Stimulated activated CD4-positive, alpha-beta T cell treated with anti-CD3 and anti-CD28 coated beads, TNF-alpha, amount 100 ng/mL, for 48 hours (primary cell): ENCODE measurements around the gene CLEC20A.

Experiments used
- DNase-seq, 3 donors: peaks; one replicate each; pipeline ENCODE4 v3.0.0-alpha.2; 2020; ENCODE audit warnings: low read depth in 3 of 3

Gene CLEC20A

DNA sequence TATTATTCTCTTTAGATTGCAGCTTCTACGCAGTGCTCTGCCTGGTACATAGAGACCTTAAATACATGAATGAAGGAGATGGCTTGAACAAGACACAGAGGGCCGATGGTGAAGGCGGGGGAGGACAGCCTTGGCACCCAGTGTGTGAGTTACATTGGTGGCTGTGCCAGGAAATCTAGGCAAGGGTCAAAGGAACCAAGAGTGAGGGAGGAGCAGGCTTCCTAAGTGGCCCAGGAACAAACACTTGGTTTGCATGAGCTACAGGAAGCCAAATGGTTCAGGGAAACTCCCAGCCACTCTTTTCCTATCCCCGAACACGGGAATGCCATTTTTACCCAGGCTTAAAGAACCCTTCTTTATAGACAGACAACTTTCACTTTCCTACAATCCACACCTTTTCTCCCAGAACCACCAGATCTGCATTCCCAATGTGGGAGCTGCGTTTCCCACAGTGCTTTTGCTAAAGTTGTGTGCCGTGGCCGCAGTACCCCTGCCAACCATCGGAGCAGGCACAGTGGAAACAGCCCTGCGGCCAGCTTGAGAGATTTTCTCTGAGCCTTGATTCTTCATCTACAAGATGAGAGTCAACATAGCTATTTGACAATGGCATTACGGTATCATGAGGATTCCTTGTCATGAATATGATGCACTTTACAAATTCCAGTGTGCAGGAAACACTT is 3.5 kb upstream of the CLEC20A start:
- DNase-seq = no peak

DNA sequence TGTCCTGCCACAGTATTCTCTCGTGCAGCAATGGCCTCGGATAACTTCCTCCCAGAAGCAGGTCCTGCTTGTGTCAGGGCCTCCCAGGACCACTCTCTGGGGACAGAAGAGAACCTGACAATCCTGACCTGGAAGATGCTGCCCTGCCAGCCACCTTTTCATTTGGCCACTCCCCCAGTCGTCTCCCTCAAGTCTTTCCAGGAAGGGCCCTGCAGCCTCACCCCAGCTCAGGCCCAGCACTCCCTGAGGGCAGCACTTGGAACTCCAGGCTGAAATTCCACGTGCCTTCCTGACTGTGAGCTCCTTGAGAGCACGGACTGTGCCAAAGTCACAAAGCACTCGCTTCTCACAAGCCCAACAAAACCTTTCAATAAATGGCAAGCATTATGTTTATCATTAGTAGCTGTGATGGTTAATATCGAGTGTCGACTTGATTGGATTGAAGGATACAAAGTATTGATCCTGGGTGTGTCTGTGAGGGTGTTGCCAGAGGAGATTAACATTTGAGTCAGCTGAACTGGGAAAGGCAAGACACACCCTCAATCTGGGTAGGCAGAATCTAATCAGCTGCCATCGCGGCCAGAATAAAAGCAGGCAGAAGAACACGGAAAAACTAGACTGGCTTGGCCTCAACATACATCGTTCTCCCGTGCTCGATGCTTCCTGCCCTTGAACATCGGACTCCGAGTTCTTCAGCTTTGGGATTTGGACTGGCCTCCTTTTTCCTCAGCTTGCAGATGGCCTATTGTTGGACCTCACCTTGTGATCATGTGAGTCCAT is 2.3 kb upstream of the CLEC20A start:
- DNase-seq = no peak

DNA sequence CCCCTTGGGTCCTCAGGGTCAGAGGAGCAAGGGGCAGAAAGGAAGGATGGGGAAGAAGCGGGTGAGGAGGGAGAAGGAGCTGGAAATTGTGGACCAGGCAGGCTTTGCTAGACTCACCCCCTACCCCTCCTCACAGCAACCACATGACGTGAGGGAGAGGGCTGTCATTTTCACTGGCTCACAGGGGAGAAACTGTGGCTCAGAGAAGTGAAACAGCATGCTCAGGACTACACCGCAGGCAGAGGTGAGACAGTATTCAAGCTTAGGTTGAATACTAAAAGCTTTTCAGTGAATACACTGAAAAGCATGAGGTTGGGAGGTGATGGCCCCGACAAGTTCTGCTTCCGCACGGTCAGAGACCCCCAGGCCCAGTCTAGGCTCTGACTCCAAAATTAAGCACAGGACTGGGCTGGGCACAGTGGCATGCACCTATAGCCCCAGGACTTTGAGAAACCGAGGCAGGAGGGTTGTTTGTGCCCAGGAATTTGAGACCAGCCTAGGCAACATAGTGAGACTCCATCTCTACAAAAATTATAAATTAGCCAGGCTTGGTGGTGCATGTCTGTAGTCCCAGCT is 1.2 kb upstream of the CLEC20A start:
- DNase-seq = no peak

DNA sequence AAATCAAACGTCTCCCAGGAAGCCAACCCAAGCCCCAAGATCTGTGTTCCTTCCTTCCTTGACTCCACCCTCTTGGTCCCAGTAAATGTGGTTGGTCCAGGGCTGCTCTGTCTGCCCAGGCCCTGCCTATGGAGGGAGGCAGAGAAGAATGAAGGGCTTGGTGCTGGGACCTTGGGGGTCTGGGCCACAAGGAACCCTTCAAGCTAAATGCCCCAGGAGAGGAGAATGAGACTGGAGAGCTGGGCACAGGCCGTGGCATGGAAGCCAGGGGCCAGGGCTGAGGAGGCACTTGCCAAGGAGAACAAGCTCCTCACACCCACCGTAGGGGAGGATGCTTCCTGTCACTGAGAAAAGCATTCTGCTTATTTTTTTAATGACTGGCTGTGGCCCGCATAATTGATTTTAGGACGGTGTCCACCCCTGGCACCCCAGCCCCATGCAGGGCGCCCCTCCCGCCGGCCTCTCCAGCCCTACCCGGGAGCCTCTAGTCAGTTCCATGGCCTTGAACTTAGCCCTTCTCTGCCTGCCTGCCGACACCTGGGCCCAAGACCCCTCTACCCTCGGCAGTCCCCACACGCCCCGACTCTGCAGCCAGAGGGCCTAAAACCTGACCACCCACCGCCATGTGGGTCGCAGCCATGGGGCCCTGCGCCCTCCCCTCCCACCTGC is 889 bp downstream of the CLEC20A start:
- DNase-seq = no peak

DNA sequence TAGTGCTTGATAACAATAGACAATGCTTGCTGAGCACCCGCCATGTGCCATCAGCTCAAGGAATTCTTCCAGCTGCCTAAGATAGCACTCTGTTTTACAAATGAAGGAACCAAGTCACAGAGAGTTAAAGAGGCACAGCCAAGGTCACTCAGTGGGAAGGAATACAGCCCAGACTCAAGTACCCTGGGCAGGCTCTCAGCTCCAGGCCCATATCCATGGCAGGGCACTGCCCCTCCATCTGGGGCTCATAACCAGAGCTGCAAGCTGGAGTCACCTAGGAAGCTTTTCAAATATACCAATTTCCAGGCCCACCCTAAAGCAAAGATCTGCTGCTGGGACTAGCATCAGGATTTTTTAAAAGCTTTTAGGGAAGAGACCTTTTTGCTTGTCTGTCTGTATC is 1.6 kb downstream of the CLEC20A start:
- no peak for DNase-seq

DNA sequence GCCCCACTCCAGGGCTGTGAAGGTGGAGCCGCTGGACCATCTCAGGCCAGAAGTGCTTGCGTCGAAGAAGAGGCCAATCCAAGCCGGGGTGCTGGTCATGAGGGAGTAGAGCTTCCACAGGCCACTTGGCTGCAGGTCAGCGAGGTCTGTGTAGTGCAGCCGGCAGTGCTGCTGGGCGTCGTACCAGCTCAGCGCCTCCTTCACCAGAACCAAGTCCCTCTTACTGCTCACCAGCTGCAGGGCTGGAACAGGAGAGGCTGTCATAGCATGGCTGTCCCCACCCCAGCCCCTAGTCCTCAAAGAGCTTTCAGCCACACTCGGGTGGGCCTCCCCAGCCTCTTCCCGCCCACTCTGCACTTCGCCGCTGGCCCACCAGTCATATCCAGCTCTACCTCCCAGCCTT is 2.2 kb downstream of the CLEC20A start:
- no peak for DNase-seq

DNA sequence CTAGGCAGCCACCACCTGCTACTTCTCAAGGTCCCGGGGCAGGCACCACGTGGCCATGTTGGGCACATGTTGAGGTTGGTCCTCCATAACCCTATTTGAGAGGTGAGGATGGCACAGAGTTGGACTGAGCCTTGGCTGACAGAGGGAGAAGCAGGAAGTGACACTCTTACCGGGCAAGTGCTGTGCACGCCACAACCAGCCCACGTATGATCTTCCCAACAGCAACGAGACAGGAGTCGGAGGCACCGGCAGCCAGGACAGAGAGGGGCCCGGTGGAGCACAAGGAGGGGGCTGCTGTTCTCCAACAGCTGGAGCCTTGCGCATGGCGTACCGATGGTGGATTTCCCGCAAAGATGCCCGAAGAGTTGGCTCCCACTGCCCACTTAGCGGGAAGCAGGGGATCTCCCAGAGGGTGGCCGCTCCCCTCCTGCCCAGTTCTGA is 3.4 kb downstream of the CLEC20A start:
- DNase-seq = no peak

DNA sequence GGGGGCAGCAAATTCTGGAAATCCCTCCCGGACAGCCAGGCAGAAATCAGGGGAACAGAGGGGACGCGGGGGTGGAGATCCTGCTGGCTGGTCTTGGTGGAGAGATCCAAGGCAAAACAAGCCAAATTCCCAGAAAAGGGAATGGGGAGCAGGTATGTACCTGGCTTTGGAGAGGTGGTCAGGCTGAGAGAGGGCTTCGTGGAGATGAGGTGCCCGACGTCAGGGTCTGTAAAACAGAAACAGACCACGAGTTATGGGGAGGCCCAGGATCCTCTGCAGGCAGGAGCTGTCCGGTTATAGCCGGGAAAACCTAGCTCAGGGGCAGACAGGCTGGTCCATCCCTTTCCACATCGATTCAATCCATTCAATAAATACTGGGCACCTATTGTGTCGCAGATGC is 4.4 kb downstream of the CLEC20A start:
- DNase-seq = no peak

DNA sequence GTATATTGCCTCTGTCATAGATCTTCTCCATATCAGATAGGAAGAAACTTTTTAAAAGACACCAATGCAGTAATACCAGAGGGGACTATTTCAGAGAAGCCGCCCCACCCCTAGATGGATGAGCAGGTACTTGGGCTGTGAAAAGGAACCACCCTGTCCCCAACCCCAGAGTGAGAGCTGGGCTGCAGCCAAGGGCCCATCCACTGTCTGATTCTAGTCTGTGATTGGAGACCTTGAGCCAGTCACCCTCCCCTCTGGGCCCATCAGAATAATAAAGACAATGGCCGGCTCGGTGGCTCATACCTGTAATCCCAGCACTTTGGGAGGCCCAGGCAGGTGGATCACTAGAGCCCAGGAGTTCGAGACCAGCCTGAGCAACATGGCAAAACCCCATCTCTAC is 5.0 kb downstream of the CLEC20A start:
- DNase-seq = no peak

DNA sequence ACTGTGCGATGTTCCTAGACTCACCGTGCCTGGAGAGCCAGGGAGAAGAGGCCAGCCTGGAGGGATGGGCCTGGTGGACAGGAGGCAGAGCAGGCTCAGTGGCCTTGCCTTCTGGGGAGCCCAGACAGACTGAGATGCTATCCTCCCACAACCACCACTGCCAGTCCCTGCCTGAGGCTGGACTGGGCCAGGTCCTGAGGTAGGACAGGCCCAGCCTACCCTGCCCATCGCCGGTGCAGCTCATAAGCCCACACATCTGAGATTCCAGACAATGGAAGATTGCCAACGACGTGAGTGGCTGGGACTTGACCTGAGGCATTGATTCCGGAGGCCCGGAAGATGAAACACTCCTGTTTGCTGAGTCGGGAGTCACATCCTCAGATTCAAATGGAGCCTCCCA is 5.8 kb downstream of the CLEC20A start:
- no peak for DNase-seq

DNA sequence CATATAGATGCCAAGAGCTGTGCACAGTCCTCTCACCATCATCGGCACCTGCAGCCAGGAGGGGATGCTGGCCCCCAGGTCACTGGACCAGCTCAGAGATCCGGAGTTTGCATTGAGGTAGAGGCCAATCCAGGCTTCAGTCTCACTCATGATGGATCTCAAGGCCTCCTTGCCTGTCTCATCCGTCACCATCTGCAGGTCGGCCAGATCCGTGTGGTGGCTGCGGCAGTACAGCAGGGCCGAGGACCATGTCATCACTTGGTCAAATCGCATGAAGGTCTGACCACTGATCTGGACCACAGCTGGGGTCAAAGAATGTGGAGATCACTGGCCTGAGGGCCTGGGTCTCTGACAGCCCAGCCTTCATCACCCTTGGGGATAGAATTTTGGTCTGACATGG is 6.6 kb downstream of the CLEC20A start:
- no peak for DNase-seq

DNA sequence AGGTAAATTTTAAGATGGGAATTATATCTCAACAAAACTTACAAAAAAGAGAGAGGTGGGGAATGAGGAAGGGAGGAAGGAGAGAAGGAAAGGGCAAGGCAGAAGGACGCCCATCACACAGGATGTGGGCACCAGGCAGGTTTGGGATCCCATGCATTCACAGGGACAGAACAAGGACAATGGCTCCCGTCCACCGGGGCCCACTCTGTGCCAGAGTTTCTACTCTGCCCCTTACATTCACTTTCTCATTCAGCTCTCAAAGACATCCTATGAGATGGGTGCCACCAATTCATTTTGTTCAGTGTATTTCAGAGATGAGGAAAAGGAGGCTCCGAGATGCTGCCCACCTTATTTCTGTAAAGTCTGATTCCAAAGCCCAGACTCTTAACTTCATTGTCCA is 7.4 kb downstream of the CLEC20A start:
- DNase-seq = no peak

DNA sequence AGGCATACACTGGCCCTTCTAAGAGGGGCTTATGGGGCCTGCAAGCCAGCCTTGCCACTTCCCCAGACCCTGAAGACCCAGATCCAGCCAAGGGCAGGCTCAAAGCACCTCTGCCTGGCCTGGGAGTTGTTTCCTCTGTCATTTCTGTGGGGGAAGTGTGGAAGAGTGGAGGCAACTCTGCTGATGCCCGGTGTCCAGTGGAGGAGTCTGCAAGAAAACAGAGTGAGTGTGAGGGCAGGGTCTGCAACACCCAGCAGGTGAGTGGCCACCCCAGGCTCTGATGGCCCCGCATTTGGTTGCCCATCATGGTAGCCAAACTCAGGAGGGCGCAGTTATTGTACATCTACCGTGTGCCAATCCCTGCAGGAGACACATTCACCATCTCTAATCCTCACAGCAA is 8.4 kb downstream of the CLEC20A start:
- no peak for DNase-seq

DNA sequence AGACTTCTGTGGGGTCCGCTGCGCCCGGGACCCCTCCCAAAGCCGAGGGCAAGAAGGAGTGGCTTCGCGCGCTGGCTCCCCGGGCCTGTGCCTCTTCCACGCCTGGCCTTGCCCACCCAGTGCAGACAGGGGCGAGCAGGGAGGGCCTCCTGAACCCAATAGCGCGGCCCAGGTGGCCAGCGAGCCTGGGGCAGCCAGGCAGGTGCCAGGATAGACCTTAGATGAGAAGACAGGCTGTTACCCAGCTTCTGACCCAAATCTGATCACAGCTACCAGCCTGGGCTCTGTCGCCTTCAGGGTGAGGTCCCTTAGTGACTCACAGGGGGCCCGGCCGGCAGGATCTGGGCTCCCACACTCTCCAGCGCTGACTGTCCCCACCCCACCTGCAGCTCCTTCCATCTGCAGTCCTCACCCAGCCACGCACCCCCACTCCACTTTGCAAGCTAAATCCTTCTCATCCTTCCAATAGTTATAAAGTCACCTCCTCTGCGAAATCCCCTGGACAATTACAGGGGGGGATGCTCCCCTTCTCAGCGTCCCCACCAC is 9.6 kb downstream of the CLEC20A start:
- DNase-seq = no peak

DNA sequence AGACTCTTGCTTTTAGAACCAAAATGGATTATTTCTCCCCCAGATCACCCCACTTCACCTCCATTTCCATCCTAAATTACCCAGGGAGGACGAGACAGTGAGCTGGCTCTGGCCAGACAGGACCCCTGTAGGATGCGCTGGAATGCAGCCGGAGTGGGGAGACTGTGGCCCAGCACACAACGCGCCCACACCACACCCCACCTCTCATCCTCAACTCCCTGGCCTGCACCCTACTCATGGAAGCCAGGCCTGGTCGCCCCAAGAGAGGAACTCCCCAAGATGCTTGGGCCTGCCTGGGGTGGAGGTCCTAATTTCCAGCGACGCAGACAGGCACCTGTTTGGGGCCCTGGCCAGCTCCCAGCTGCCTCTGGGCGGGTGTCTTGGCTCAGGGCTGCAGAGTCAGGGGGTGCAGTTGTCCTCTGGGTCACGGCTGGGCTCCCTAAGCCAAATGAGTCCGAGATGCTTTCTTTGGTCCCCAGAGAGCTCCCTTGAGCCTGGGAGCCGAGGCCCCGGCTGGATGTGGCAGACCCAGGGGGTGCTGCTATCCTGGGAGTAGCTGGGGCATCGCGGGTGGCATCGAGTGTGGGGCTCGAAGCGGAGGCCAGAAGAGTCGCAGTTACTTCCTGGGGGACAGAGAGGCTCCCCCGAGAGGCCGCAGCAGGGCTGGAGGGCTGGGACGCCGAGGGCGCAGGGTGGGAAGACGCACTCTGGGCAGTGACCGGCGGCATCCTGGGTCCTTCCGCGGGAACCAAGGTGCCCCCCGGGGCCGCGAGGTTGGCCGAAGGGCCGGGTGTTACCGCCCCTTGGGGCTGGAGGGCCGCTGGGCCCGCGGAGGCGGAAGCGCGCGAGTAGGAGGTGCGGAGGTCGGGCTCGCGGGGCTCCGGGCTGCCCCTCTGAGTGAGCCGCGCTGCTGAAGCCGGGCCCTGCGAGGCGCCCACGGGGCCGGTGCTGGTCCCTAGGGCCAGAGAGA is 10.4 kb downstream of the CLEC20A start:
- no peak for DNase-seq

DNA sequence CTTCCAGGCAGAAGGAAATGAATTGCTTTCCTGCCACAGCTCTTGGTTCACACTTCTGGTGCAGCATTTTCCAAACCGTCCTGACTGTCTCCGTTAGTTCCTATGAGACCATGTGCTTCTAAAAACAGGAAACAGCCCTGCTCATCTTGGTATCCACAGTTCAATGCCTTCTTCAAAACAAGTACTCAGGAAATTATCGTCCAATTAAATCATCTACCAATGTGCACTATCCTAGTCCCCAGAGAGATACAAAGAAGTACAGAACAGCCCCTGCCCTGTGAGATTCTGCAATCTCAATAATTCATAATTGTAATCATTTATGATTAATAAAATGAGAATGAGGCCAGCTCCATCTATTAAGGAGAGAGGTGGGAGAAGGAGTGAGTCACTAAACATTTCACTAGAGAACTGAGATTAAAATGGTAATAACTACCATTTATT is 11.2 kb downstream of the CLEC20A start:
- no peak for DNase-seq

DNA sequence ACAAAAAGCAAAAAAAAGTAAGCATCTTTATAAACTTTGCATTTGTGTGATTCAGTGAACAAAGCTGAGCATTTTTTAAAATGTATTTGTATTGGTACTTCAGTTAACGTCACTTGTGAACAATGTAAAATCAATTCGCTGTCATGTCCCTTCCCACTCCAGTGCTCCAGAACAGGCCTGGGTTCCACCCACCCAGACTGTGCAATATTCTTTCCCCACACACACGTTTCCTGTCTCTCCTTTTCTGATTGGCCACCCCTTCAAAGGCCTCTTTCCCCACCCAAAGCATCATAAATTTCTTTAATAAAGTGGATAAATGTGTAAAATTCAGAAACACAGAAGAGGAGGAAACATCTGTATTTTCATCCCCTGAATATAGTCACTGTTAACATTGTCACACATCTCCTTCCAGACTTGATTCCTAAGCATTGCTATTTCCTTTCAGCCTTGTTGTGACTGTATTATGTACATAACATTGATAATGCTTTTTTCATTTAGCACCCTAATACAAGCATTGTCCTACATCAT is 12.0 kb downstream of the CLEC20A start:
- no peak for DNase-seq

DNA sequence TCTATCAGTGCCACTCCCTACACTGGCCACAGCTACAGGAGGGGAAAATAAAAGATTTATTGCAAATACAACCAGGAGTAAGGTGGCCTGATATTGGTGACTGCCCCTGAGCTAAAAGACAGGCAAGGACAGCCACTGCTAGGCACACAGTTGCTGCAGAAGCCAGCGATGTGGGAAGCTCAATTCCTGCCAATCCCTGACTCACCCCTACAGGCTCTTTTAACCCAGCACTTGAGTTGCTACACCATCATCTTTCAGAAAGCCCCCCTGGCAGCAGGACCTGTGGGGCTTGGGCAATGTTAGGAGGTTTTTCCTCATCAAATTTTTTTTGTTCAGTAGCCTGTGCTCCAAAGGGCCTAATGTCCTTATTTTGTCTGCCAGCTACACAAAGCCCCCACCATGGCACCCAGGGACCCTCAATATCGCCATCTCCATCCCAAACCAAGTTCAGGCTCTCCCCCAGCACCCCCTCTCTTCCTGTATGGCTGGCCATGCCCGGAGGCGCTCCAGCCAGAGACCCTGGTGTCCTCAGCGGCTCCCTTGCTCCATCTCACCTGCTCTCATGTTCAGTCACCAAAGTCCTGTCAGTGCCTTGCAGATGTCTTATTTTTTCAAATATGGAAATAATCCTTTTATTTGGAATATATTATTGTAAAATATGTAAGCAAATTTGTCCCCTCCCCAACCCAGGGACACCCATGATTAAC is 13.4 kb downstream of the CLEC20A start:
- no peak for DNase-seq

DNA sequence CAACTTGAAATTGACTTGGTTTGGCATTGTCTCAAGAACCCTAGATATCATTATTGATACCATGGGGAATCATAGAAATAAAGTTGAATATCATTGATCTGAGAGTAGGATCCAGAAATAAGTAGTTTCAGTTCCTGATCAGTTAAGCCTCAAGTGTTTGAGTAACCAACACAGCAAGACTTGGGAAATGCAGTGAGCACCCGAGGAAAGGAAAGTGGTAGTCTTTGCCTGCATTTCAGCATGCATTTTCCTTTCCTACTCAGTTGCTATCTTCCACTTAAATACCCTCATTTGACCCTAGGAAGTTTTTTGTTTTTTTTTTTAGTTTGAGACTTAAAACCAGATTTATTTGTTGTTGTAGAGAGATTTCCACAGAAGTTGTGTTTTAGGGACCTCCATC is 18.9 kb downstream of the CLEC20A start:
- no peak for DNase-seq

DNA sequence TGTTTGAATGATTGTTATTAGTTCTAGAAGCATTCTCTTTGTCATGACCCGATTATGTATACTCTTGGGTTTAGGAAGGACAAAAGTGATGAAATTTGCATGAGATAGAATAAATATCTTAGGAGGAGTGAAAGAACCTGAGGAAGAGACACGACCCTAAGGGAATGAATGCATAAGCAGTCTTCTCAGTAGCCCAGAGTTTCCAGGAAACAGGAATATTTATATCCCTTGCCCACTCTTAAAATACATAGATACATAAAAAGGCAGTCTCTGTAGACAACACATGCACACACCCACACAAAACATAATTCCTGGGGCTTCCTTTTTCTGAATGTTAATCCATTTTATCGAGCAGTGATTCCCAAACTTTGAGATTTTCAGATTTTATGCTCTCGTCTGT is 19.4 kb downstream of the CLEC20A start:
- DNase-seq = no peak
